H1 (cell line): ENCODE data around the gene ATP6V0E2. TPM values are rescaled to one million over a fixed set of nuclear protein-coding genes. Genes with fewer than 3 reads are reported as not detected.

ENCODE experiments used
- ATF2 ChIP-seq: IDR thresholded peaks from 2 replicates; pipeline ENCODE4 v1.6.1; 2012; ENCODE audit warnings: low read length, inconsistent platforms
- BCL11A ChIP-seq, 2 experiments: IDR thresholded peaks; one replicate each; pipeline ENCODE4 v1.6.1; 2011; ENCODE audit warnings: low read depth in 2 of 2, low read length in 2 of 2, mild to moderate bottlenecking in 2 of 2
- JUND ChIP-seq: IDR thresholded peaks from 2 replicates; pipeline ENCODE4 v1.6.1; 2011; ENCODE audit warnings: mild to moderate bottlenecking, improper control_type of control experiment, low read length
- YY1 ChIP-seq: IDR thresholded peaks from 2 replicates; pipeline ENCODE4 v1.6.1; 2011; ENCODE audit warnings: low read depth, mild to moderate bottlenecking, low read length
- polyA plus RNA-seq, 7 experiments: library from polyadenylated mRNA; depleted of rRNA in 3 of 7; stranded (reverse) in 5 of 7; unstranded in 2 of 7; fragments of >200 nt in 5 of 7; fragments of 200-250 nt in 2 of 7; gene quantifications; 1 replicate in 5 of 7; 2 replicates in 1 of 7; 4 replicates in 1 of 7; pipeline versions ENCODE4 v1.2.1 to v1.2.3, GENCODE V29; 2011 to 2013; ENCODE audit warnings: missing spikeins in 2 of 7, mixed read lengths in 2 of 7
- total RNA-seq: library from RNA; stranded (reverse); fragmentation: NEBNext Ultra II Directional; extraction: Animal tissue kit (Norgen Biotek cat#: 25700); gene quantifications from 2 replicates; pipeline ENCODE4 v1.2.1, GENCODE V29; 2021

Gene ATP6V0E2
- total and polyA plus RNA-seq, 2 of the 8 experiments (the other 6 are each of a cell fraction or from before 2014, with no cell fraction given): 26.1 to 47.9 TPM

- TF ChIP-seq ATF2: no peak
- no peak for TF ChIP-seq JUND
- TF ChIP-seq BCL11A (IDR thresholded peaks at IDR 0.05; ENCODE audit: low read depth in 2 of 2, low read length in 2 of 2): no peak
- no peak for TF ChIP-seq YY1
Observed at GRCh38 chr7:149866139-149866778, 7.5 kb upstream of the ATP6V0E2 start (continued).
